Measurements from ENCODE around the gene ADGRE1. TPM values are rescaled to one million over a fixed set of nuclear protein-coding genes. Genes with fewer than 3 reads are reported as not detected.

The ADGRE1 gene
- total and polyA plus RNA-seq, 2 of the 13 experiments (the other 11 are each of a cell fraction or from before 2014, with no cell fraction given), result not detected

GRCh38 chr19:6868351-6868750 is 19.0 kb upstream of the ADGRE1 start:
- no peak overlapping the region for H3K4me3 ChIP-seq (replicated peaks in 1 of 3; ENCODE audit: insufficient read depth in 1 of 3, low read depth in 2 of 3, low read length in 3 of 3)
- no peaks in the 10 kb centered on the region for H4K20me1 ChIP-seq (ENCODE audit: insufficient read depth, low read length)
- H3K79me2 ChIP-seq (ENCODE audit: insufficient read depth, low read length), result no peaks in the 10 kb centered on the region
- POLR2A ChIA-PET, result no interaction called here
- H3K9ac ChIP-seq (ENCODE audit: insufficient read depth, low read depth, low read length), result no peak overlapping the region
- CTCF ChIA-PET (ENCODE audit: low intra/inter-chr PET ratio, low total read pairs), result no interaction called here
- peaks cover 0 to 18% of the 10 kb centered on the region in 2 experiments; a peak in 3 of 5 replicates for H3K27me3 ChIP-seq (ENCODE audit: control insufficient read depth in 1 of 2, insufficient read depth in 2 of 2, low read length in 2 of 2)
- no peak for DNase-seq (ENCODE audit: low spot score)
- no TSS peak for BruUV-seq (replicated peaks)
- ATAC-seq, result no peak
- WGBS (ENCODE audit: low lambda C conversion rate), result 0% methylated on average over 4 of the region's 4 CpGs
- no peak overlapping the region for H2AFZ ChIP-seq (ENCODE audit: low read length)
- H3K27ac ChIP-seq (ENCODE audit: extremely low read length, insufficient read depth, low read length), result no peak overlapping the region
- intact Hi-C loops (cut with micrococcal nuclease; ENCODE audit: unreplicated experiment) (loop anchor here (10.0 kb wide), 1 partner anchor 384 kb away; the partner anchor contains the start of gene DENND1C), in situ Hi-C loops (cut with HindIII; ENCODE audit: extremely low pct_ligation_motif_present, low pct_unique_long_range_greater_than_20kb) (loop anchor here (25.0 kb wide), 1 partner anchor 231 kb away; no protein-coding TSS in a partner anchor)
- no peak overlapping the region for H3K4me2 ChIP-seq (ENCODE audit: low read depth, low read length)
- no peaks in the 10 kb centered on the region for H3K36me3 ChIP-seq (replicated peaks in 1 of 2; ENCODE audit: control insufficient read depth in 1 of 2, insufficient read depth in 2 of 2, low read length in 2 of 2)
- H3K4me1 ChIP-seq (ENCODE audit: insufficient read depth, low read length), result 0 out of 2 replicates have a peak, but pooled peaks cover 1% of the 10 kb centered on the region
- TF ChIP-seq CBX2 (IDR thresholded peaks at IDR 0.05; ENCODE audit: low read depth, low read length) (no peak), CBX2 (CRISPR knock-in tag; IDR thresholded peaks at IDR 0.05; ENCODE audit: low read depth) (no peak), ZKSCAN8 (CRISPR knock-in tag; IDR thresholded peaks at IDR 0.05; ENCODE audit: borderline replicate concordance) (no peak), KMT2B (CRISPR knock-in tag; IDR thresholded peaks at IDR 0.05) (no peak), ZNF790 (CRISPR knock-in tag; IDR thresholded peaks at IDR 0.05; ENCODE audit: borderline replicate concordance) (no peak), ZMYM4 (CRISPR knock-in tag; IDR thresholded peaks at IDR 0.05) (no peak), MBNL3 (CRISPR knock-in tag; conservative IDR thresholded peaks at IDR 0.05) (no peak), ZNF775 (CRISPR knock-in tag; IDR thresholded peaks at IDR 0.05; ENCODE audit: borderline replicate concordance) (no peak), ZNF256 (CRISPR knock-in tag; conservative IDR thresholded peaks at IDR 0.05) (no peak), ATF6 (CRISPR knock-in tag; conservative IDR thresholded peaks at IDR 0.05) (no peak), ZSCAN12 (CRISPR knock-in tag; IDR thresholded peaks at IDR 0.05) (no peak), SNAPC5 (CRISPR knock-in tag; IDR thresholded peaks at IDR 0.05; ENCODE audit: borderline replicate concordance) (no peak), ZNF850 (CRISPR knock-in tag; conservative IDR thresholded peaks at IDR 0.05) (no peak), HOXA3 (CRISPR knock-in tag; IDR thresholded peaks at IDR 0.05) (no peak), HHEX (CRISPR knock-in tag; IDR thresholded peaks at IDR 0.05) (no peak), LBX2 (CRISPR knock-in tag; IDR thresholded peaks at IDR 0.05; ENCODE audit: borderline replicate concordance) (no peak)
- no peak for FAIRE-seq
- no peaks in the 10 kb centered on the region for H3K9me3 ChIP-seq (ENCODE audit: low read length)

Measured in HepG2 (cell line).